Measurements from ENCODE around the gene ZBTB7C. TPM values are rescaled to one million over a fixed set of nuclear protein-coding genes. Genes with fewer than 3 reads are reported as not detected.

The ZBTB7C gene
- total and polyA plus RNA-seq, 2 of the 4 experiments (the other 2 are of a cell fraction): not detected

DNA sequence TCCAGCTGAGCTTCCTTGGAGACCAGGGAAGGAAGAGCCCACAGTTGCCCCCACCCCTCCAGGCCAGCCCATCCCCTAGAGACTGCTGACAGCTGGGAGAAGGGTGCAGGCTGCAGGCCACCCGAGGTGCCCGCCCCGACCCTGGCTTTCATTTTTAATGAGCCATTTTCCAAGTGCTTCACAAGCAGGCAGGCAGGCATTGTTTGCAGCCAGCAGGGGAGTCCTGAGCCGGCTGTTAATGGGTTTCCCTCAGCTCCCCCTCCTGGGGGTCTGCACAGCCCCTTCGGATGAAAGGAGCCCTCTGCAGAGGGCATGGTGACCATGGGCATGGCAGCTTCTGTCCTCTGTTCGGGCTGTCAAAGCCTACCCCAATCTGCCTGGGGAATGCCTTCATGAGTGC lies 94.5 kb downstream of the ZBTB7C start:
- H3K36me3 ChIP-seq (ENCODE audit: control insufficient read depth, insufficient read depth, low read length): no peaks in the 10 kb centered on the region
- peaks cover 17% of the 10 kb centered on the region for H3K27me3 ChIP-seq (ENCODE audit: control insufficient read depth, insufficient read depth, low read length)
- no peak overlapping the region for H2BK5ac ChIP-seq (ENCODE audit: low read depth, low read length, poor library complexity, severe bottlenecking)
- no TSS peak for BruUV-seq (replicated peaks)
- no peak overlapping the region for H3K27ac ChIP-seq (ENCODE audit: insufficient read depth, low read length)
- H3K9ac ChIP-seq (ENCODE audit: low read depth, low read length): no peak overlapping the region
- H2AFZ ChIP-seq (replicated peaks; ENCODE audit: low read length, poor library complexity): no peak overlapping the region
- 13% methylated on average over 3 of the region's 6 CpGs; no CpG with 5 or more reads in 1 of the 2 experiments for WGBS, 2 experiments (ENCODE audit: extremely low coverage in 2 of 2, insufficient read length in 1 of 2)
- no peak overlapping the region for H3K4ac ChIP-seq (ENCODE audit: low read depth, low read length)
- DNase-seq: no peak
- no peak overlapping the region for H4K5ac ChIP-seq (ENCODE audit: low read depth, low read length)
- H2AK9ac ChIP-seq (replicated peaks; ENCODE audit: low read depth, low read length, poor library complexity): no peak overlapping the region
- no peak overlapping the region for H2BK15ac ChIP-seq (ENCODE audit: low read depth, low read length)
- H3K9me3 ChIP-seq (ENCODE audit: control insufficient read depth, insufficient read depth, low read length): no peaks in the 10 kb centered on the region
- dilution Hi-C loops (cut with HindIII; ENCODE audit: low sequenced_read_pairs, unreplicated experiment): no loop called here
- H3K9me1 ChIP-seq (ENCODE audit: insufficient read depth, low read length): no peaks in the 10 kb centered on the region
- no peak overlapping the region for H4K8ac ChIP-seq (ENCODE audit: low read depth in 2 of 2, low read length in 2 of 2)
- no peaks in the 10 kb centered on the region for H3K4me1 ChIP-seq (ENCODE audit: control insufficient read depth, insufficient read depth, low read length)
- no peak overlapping the region for H2AK5ac ChIP-seq (ENCODE audit: low read depth, low read length)
- H2BK20ac ChIP-seq (ENCODE audit: low read depth, low read length): no peak overlapping the region
- no peaks in the 10 kb centered on the region for H3K79me1 ChIP-seq (ENCODE audit: low read depth in 1 of 2, low read length in 2 of 2)
- H3K4me3 ChIP-seq (ENCODE audit: insufficient read depth, low read depth, low read length): no peak overlapping the region
- CTCF ChIA-PET: no interaction called here
- no peak overlapping the region for H4K91ac ChIP-seq (ENCODE audit: insufficient read depth, low read depth, low read length)
- H3K14ac ChIP-seq (replicated peaks; ENCODE audit: low read depth, low read length): no peak overlapping the region
- H3K56ac ChIP-seq (ENCODE audit: extremely low read depth, insufficient read depth, low read length): no peak overlapping the region
- no peak for ATAC-seq (ENCODE audit: low read depth)
- in situ Hi-C loops (cut with MboI; ENCODE audit: low sequenced_read_pairs): no loop called here
- intact Hi-C loops (cut with micrococcal nuclease): no loop called here
- H2BK120ac ChIP-seq (ENCODE audit: low read depth, low read length): no peak overlapping the region
- TF ChIP-seq, protein P1, sequence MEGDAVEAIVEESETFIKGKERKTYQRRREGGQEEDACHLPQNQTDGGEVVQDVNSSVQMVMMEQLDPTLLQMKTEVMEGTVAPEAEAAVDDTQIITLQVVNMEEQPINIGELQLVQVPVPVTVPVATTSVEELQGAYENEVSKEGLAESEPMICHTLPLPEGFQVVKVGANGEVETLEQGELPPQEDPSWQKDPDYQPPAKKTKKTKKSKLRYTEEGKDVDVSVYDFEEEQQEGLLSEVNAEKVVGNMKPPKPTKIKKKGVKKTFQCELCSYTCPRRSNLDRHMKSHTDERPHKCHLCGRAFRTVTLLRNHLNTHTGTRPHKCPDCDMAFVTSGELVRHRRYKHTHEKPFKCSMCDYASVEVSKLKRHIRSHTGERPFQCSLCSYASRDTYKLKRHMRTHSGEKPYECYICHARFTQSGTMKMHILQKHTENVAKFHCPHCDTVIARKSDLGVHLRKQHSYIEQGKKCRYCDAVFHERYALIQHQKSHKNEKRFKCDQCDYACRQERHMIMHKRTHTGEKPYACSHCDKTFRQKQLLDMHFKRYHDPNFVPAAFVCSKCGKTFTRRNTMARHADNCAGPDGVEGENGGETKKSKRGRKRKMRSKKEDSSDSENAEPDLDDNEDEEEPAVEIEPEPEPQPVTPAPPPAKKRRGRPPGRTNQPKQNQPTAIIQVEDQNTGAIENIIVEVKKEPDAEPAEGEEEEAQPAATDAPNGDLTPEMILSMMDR (conservative IDR thresholded peaks at IDR 0.05; ENCODE audit: low read depth, low read length): no peak
- TF ChIP-seq CHD1 (IDR thresholded peaks at IDR 0.05; ENCODE audit: low read depth, low read length) (no peak), RAD21 (IDR thresholded peaks at IDR 0.05; ENCODE audit: low read length) (no peak), MAFK (IDR thresholded peaks at IDR 0.05; ENCODE audit: low read depth, low read length) (no peak), MAZ (IDR thresholded peaks at IDR 0.05; ENCODE audit: borderline replicate concordance, low read depth, low read length) (no peak), CEBPB (IDR thresholded peaks at IDR 0.05; ENCODE audit: low read depth, low read length) (no peak), RCOR1 (IDR thresholded peaks at IDR 0.05; ENCODE audit: insufficient replicate concordance, low read length) (no peak), NFE2L2 (IDR thresholded peaks at IDR 0.05; ENCODE audit: low read depth, low read length) (no peak), FOS (IDR thresholded peaks at IDR 0.05; ENCODE audit: low read depth, low read length) (no peak), SMC3 (IDR thresholded peaks at IDR 0.05; ENCODE audit: low read depth, low read length) (no peak), ELK1 (IDR thresholded peaks at IDR 0.05; ENCODE audit: borderline replicate concordance, low read depth, low read length) (no peak), BHLHE40 (IDR thresholded peaks at IDR 0.05; ENCODE audit: low read depth, low read length) (no peak), MXI1 (IDR thresholded peaks at IDR 0.05; ENCODE audit: borderline replicate concordance, low read depth, low read length) (no peak), POLR2A (IDR thresholded peaks at IDR 0.05; ENCODE audit: low read depth, low read length) (no peak), RFX5 (IDR thresholded peaks at IDR 0.05; ENCODE audit: low read depth, low read length) (no peak)
- TF ChIP-seq, protein P2, sequence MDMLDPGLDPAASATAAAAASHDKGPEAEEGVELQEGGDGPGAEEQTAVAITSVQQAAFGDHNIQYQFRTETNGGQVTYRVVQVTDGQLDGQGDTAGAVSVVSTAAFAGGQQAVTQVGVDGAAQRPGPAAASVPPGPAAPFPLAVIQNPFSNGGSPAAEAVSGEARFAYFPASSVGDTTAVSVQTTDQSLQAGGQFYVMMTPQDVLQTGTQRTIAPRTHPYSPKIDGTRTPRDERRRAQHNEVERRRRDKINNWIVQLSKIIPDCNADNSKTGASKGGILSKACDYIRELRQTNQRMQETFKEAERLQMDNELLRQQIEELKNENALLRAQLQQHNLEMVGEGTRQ (IDR thresholded peaks at IDR 0.05; ENCODE audit: low read depth, low read length): no peak
- no peak overlapping the region for H3K18ac ChIP-seq (ENCODE audit: low read depth, low read length)
- no peaks in the 10 kb centered on the region for H4K20me1 ChIP-seq (ENCODE audit: insufficient read depth, low read length)
- POLR2A ChIA-PET (ENCODE audit: unreplicated experiment): no interaction called here
- no peak overlapping the region for H3K23ac ChIP-seq (ENCODE audit: low read depth, low read length)
- no peak overlapping the region for H3K4me2 ChIP-seq (ENCODE audit: low read depth, low read length)
